ENCODE measurements around the gene KIAA0319L.

GRCh38 chr1:35430762-35431161 is 126.4 kb downstream of the KIAA0319L start:
- TF ChIP-seq EZH2 (IDR thresholded peaks at IDR 0.05; ENCODE audit: insufficient read depth, poor library complexity, severe bottlenecking) (no peak), EZH2phosphoT487 (IDR thresholded peaks at IDR 0.05; ENCODE audit: insufficient read depth, low read depth) (no peak)
